DND-41 (cell line): ENCODE data around the gene ZNF747.

Experiments used
- CTCF ChIP-seq: IDR thresholded peaks from 2 replicates; pipeline ENCODE4 v1.5.1; 2012; ENCODE audit warnings: borderline replicate concordance, low read length, moderate library complexity, mild to moderate bottlenecking; ENCODE audit not compliant: poor library complexity, severe bottlenecking; ENCODE audit errors: extremely low read depth
- EZH2 ChIP-seq: IDR thresholded peaks from 3 replicates; pipeline ENCODE4 v1.6.1; 2012; ENCODE audit warnings: borderline replicate concordance, low read depth, mild to moderate bottlenecking, moderate library complexity, low read length, inconsistent platforms; ENCODE audit not compliant: severe bottlenecking

- TF ChIP-seq CTCF, result no peak
- TF ChIP-seq EZH2, result no peak
Measured at GRCh38 chr16:30567160-30567990, 32.7 kb upstream of the ZNF747 start.
